Measurements from ENCODE around the gene NPAS2. TPM values are rescaled to one million over a fixed set of nuclear protein-coding genes. Genes with fewer than 3 reads are reported as not detected.

NPAS2 gene
- total RNA-seq, 1 experiment from 2014 or later: 20.4 TPM

DNA sequence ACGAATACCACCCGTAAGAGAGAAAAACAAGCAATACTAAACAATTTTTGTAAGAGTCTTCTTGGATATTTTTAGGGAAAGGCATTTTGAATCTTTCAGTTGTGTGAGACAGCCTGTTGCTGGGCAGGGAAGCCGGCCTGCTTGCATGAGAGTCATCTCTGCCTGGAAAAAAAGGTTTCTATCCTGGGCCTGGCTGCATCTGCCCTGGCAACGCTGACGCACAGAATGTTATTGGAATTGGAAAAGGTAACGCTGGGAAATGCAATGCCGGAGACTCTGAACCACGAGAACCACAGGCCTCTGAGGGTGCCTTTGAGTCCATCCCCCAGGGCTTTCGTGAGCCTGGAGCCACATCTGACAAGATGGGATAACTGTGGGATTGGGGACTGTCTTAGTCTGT lies 17.9 kb upstream of the NPAS2 start:
- intact Hi-C loops (cut with micrococcal nuclease): no loop called here
- H3K9ac ChIP-seq (ENCODE audit: low read length): no peak overlapping the region
- no peaks in the 10 kb centered on the region for H3K36me3 ChIP-seq (ENCODE audit: control insufficient read depth in 1 of 2, insufficient read depth in 2 of 2, low read length in 2 of 2)
- H3K9me3 ChIP-seq (ENCODE audit: control insufficient read depth in 1 of 2, insufficient read depth in 1 of 2, low read depth in 1 of 2, low read length in 2 of 2): no peaks in the 10 kb centered on the region
- ChIA-PET POLR2A (no interaction called here), CTCF (no interaction called here), RAD21 (ENCODE audit: low non-redundant PET in 1 of 2, low total read pairs in 2 of 2, uncharacterized antibody in 2 of 2, unreplicated experiment in 2 of 2) (no interaction called here)
- BruUV-seq (replicated peaks): no TSS peak
- no peaks in the 10 kb centered on the region for H4K20me1 ChIP-seq (ENCODE audit: insufficient read depth)
- ATAC-seq (no peak), DNase-seq (ENCODE audit: low read depth, low spot score) (no peak)
- no peaks in the 10 kb centered on the region for H3K27me3 ChIP-seq (ENCODE audit: insufficient read depth, low read length)
- H3K79me2 ChIP-seq (ENCODE audit: insufficient read depth, low read length): no peaks in the 10 kb centered on the region
- no peak overlapping the region for H3K27ac ChIP-seq (ENCODE audit: low read depth, low read length)
- TF ChIP-seq POLR2AphosphoS5 (IDR thresholded peaks at IDR 0.05; ENCODE audit: low read depth, low read length) (no peak), CEBPB (IDR thresholded peaks at IDR 0.05; ENCODE audit: low read depth) (no peak), POLR2A (IDR thresholded peaks at IDR 0.05; ENCODE audit: borderline replicate concordance, extremely low read depth, insufficient read depth, insufficient read length) (no peak), CBX3 (IDR thresholded peaks at IDR 0.05; ENCODE audit: low read depth) (no peak)
- TF ChIP-seq, protein P1, sequence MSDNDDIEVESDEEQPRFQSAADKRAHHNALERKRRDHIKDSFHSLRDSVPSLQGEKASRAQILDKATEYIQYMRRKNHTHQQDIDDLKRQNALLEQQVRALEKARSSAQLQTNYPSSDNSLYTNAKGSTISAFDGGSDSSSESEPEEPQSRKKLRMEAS (IDR thresholded peaks at IDR 0.05): no peak
- no peak overlapping the region for H3K4me2 ChIP-seq (ENCODE audit: low read length)
- no peaks in the 10 kb centered on the region for H3K9me2 ChIP-seq (ENCODE audit: insufficient read depth)
- no peak overlapping the region for H3K4me3 ChIP-seq (replicated peaks in 1 of 2; ENCODE audit: low read depth in 1 of 2, low read length in 2 of 2)
- H3K4me1 ChIP-seq (ENCODE audit: control insufficient read depth in 1 of 2, insufficient read depth in 2 of 2, low read length in 2 of 2): no peaks in the 10 kb centered on the region
- H2AFZ ChIP-seq (ENCODE audit: low read depth, low read length, poor library complexity, severe bottlenecking): no peak overlapping the region

DNA sequence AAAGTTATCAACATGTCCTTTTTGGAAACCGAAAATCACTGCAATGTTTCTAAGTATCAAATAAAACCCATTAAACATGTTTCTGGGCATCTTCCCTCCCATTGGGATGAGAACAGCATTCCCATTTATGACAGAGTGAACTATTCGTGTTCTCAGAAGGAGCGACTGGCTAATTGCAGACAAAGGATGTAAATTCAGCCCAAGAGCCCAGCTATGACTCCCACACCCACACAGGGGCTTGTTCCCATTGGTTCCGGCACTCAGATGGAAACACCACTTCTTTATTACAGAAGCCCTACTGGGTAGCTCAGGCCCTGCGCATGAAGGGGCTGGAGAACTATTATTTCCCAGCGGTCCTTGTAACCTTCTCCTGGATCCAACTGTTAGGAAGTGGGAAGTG lies 16.6 kb upstream of the NPAS2 start:
- intact Hi-C loops (cut with micrococcal nuclease): no loop called here
- BruUV-seq (replicated peaks): no TSS peak
- Histone ChIP-seq H2AFZ (ENCODE audit: low read depth, low read length, poor library complexity, severe bottlenecking) (no peak overlapping the region), H3K9ac (ENCODE audit: low read length) (no peak overlapping the region), H3K27ac (ENCODE audit: low read depth, low read length) (no peak overlapping the region), H3K4me2 (ENCODE audit: low read length) (no peak overlapping the region), H3K4me1 (ENCODE audit: control insufficient read depth in 1 of 2, insufficient read depth in 2 of 2, low read length in 2 of 2) (no peaks in the 10 kb centered on the region), H3K36me3 (ENCODE audit: control insufficient read depth in 1 of 2, insufficient read depth in 2 of 2, low read length in 2 of 2) (no peaks in the 10 kb centered on the region), H3K9me3 (ENCODE audit: control insufficient read depth in 1 of 2, insufficient read depth in 1 of 2, low read depth in 1 of 2, low read length in 2 of 2) (no peaks in the 10 kb centered on the region), H3K27me3 (ENCODE audit: insufficient read depth, low read length) (no peaks in the 10 kb centered on the region), H3K79me2 (ENCODE audit: insufficient read depth, low read length) (no peaks in the 10 kb centered on the region), H4K20me1 (ENCODE audit: insufficient read depth) (no peaks in the 10 kb centered on the region), H3K4me3 (replicated peaks in 1 of 2; ENCODE audit: low read depth in 1 of 2, low read length in 2 of 2) (no peak overlapping the region), H3K9me2 (ENCODE audit: insufficient read depth) (no peaks in the 10 kb centered on the region)
- ChIA-PET RAD21 (ENCODE audit: low non-redundant PET in 1 of 2, low total read pairs in 2 of 2, uncharacterized antibody in 2 of 2, unreplicated experiment in 2 of 2) (no interaction called here), CTCF (no interaction called here), POLR2A (no interaction called here)
- TF ChIP-seq POLR2A (IDR thresholded peaks at IDR 0.05; ENCODE audit: borderline replicate concordance, extremely low read depth, insufficient read depth, insufficient read length): no peak
- TF ChIP-seq EZH2phosphoT487 (IDR thresholded peaks at IDR 0.05; ENCODE audit: borderline replicate concordance): no peak
- TF ChIP-seq, protein P2, sequence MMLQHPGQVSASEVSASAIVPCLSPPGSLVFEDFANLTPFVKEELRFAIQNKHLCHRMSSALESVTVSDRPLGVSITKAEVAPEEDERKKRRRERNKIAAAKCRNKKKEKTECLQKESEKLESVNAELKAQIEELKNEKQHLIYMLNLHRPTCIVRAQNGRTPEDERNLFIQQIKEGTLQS (IDR thresholded peaks at IDR 0.05): no peak
- no peak for TF ChIP-seq CBX3 (IDR thresholded peaks at IDR 0.05; ENCODE audit: low read depth)
- no peak for TF ChIP-seq RAD21 (IDR thresholded peaks at IDR 0.05; ENCODE audit: low read depth)
- ATAC-seq (no peak), DNase-seq (ENCODE audit: low read depth, low spot score) (no peak)

Data from HCT116 (cell line).